HG03432 (cell line): ENCODE measurements around the gene CNDP2.

Experiments
- ATAC-seq: cut with Tn5 transposase; IDR thresholded peaks from one replicate; pipeline ENCODE4 v1.9.1; 2021; ENCODE audit warnings: mild to moderate bottlenecking, moderate library complexity; ENCODE audit not compliant: unreplicated experiment

Gene CNDP2

GRCh38 chr18:74533666-74534065, 37.5 kb downstream of the CNDP2 start:
- ATAC-seq, result no peak

GRCh38 chr18:74534150-74534969, 38.2 kb downstream of the CNDP2 start, which contains the start of gene CNDP1:
TSS of gene CNDP1 (plus strand) at chr18:74534500. CDS start at chr18:74534668, 168 bp downstream.
- ATAC-seq, result no peak

GRCh38 chr18:74534981-74535649, 39.0 kb downstream of the CNDP2 start:
- ATAC-seq, result peak; percentile 50

GRCh38 chr18:74539289-74539688, 43.1 kb downstream of the CNDP2 start:
- no peak for ATAC-seq

- ATAC-seq, result no peak
Observed at GRCh38 chr18:74540652-74541421, 44.7 kb downstream of the CNDP2 start.

GRCh38 chr18:74541703-74542555, 45.8 kb downstream of the CNDP2 start:
- ATAC-seq, result peak; percentile 38

- no peak for ATAC-seq
Observed at GRCh38 chr18:74544898-74545297, 48.7 kb downstream of the CNDP2 start.

GRCh38 chr18:74546007-74546406, 49.8 kb downstream of the CNDP2 start:
- ATAC-seq, result no peak

GRCh38 chr18:74546751-74547530, 50.8 kb downstream of the CNDP2 start:
- ATAC-seq, result no peak

GRCh38 chr18:74547860-74548259, 51.7 kb downstream of the CNDP2 start:
- no peak for ATAC-seq

GRCh38 chr18:74549591-74550104, 53.5 kb downstream of the CNDP2 start:
- no peak for ATAC-seq

GRCh38 chr18:74550886-74551285, 54.7 kb downstream of the CNDP2 start:
- ATAC-seq, result no peak

GRCh38 chr18:74551452-74551851, 55.3 kb downstream of the CNDP2 start:
- no peak for ATAC-seq

- ATAC-seq, result peak; percentile 99
Observed at GRCh38 chr18:74551936-74552555, 55.9 kb downstream of the CNDP2 start.

GRCh38 chr18:74556126-74556525, 60.0 kb downstream of the CNDP2 start:
- ATAC-seq, result no peak

- no peak for ATAC-seq
Observed at GRCh38 chr18:74558096-74558495, 61.9 kb downstream of the CNDP2 start.

GRCh38 chr18:74562131-74562730, 66.1 kb downstream of the CNDP2 start:
- no peak for ATAC-seq

GRCh38 chr18:74562775-74563174, 66.6 kb downstream of the CNDP2 start:
- no peak for ATAC-seq

GRCh38 chr18:74563999-74564398, 67.8 kb downstream of the CNDP2 start:
- ATAC-seq, result no peak
